Renal cortex interstitium (tissue), 11 donors: ENCODE measurements around the gene CYTH1. TPM values are rescaled to one million over a fixed set of nuclear protein-coding genes. Genes with fewer than 3 reads are reported as not detected.

Experiments used
- DNase-seq, 11 donors: peaks; one replicate each; pipeline ENCODE4 v3.0.0-alpha.2; 2013; ENCODE audit warnings: low read depth in 9 of 11, low spot score in 4 of 11; ENCODE audit errors: extremely low read depth in 1 of 11
- polyA plus RNA-seq, 3 donors: library from polyadenylated mRNA; unstranded; fragments of 120-200 nt; gene quantifications; one replicate each; pipeline ENCODE4 v1.2.1, GENCODE V29; 2013; ENCODE audit not compliant: insufficient read length in 3 of 3

Gene CYTH1
- polyA plus RNA-seq, 3 donors = 23.1 to 26.3 (median 23.2) TPM

- no peak for DNase-seq
Measured at GRCh38 chr17:78651554-78651953, 130.5 kb downstream of the CYTH1 start.

- DNase-seq = no peak
Measured at GRCh38 chr17:78650093-78650715, 131.9 kb downstream of the CYTH1 start.

DNA sequence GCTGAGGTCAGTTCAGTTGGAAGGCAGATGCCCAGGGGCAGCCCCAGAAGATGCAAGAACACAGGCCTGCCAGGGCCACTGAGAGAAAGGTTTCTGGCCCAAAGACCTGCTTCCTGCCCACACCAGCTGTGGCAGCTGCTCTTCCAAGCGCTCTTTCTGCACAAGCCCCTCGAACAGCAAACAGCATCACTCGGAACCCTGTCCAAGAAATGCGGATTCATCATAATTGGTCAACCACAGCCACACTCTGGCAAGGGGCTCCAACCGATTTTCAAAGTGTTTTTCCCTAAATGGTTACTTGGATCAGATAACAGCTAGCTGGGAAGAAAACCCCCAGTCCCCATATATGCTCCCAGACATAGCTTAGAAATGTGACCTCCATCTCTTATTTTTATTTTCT is 133.8 kb downstream of the CYTH1 start:
- no peak for DNase-seq

GRCh38 chr17:78647032-78647431 is 135.0 kb downstream of the CYTH1 start:
- no peak for DNase-seq

GRCh38 chr17:78645421-78646295 is 136.4 kb downstream of the CYTH1 start:
- DNase-seq = no peak

DNA sequence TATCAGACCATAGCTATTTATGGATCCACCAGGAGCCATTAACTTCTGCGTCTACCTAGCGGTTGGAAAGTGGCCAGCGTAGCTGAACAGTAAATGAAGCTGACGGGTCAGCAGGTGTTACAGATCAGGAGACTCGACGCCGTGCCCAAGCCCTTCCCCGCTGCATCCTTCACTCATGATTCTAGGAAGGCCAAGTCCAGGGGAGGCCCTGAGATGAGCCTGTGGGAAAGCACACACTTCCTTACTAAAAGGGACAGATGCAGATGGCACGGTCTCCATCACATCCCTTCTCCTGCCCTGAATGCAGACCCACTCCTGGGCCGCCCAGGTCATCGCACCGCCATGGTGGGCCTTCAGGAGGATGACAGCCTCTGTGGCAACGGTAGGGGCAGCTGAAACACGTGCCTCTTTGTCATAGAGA is 137.1 kb downstream of the CYTH1 start:
- no peak for DNase-seq

DNA sequence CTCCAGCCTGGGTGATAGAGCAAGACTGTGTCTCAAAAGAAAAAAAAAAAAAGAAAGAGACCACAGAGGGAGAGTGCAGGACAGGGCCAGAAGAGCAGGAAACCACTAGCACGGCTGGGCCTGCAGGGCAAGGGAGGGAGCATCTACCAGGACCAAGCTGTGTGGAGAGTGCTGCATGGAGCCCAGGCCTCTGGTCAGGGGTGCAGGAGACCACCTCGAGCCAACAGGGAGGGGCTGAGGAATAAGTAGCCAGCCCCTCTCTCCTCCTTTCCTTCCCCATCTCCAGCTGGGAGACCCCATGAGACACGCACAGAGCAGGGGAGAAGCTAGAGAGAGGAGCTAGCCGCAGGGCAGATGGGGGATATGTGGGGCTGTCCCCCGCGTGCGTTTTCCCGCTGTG is 137.8 kb downstream of the CYTH1 start:
- no peak for DNase-seq

- DNase-seq = no peak
Measured at GRCh38 chr17:78643326-78643725, 138.7 kb downstream of the CYTH1 start.

GRCh38 chr17:78642707-78643106 is 139.4 kb downstream of the CYTH1 start:
- DNase-seq = no peak

DNA sequence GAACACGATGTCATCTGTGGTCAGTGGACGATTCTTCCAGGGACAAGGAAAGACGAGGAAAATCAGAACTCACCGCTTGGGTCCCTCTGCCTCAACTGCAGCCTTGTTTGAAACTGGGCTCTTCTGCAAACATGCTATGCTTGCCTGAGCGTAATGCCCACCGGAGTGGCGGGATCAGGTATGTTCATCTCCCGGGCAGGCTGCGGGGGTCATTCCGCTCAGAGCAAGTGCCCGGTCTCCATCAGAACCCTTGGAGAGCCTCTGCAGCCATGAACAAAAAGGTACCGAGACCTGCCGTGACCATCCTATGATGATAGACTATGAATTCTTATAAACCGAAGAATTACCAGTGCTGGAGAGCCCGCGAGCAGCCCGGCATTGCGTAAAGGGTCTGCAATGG is 140.4 kb downstream of the CYTH1 start:
- no peak for DNase-seq

DNA sequence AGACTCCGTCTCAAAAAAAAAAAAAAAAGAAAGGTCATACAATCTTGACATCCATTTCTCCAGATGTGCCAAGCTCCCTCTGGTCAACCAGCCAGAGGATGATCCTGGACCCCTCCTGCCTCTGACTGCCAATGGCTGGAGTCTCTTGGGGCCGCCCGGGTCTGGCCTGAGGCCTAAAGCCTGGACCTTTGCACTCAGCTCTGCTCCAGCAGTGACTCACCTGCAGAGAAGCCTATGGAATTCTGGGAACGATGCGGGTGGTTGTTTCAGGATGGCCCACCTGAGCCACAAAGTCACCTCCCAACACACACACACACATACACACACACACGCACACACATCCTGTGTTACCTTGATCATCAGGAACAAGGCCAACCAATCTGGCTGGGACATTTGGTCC is 140.8 kb downstream of the CYTH1 start:
- no peak for DNase-seq

DNA sequence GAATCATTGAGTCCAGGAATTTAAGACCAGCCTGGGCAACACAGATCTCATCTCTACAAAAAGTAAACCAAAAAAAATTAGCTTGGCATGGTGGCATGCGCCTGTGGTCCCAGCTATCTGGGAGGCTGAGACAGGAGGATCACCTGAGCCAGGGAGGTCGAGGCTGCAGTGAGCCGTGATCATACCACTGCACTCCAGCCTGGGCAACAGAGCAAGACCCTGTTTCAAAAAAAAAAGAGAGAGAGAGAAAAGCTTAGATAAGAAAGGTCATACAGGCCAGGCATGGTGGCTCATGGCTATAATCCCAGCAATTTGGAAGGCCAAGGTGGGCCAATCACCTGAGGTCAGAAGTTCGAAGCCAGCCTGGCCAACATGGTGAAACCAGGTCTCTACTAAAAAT is 141.4 kb downstream of the CYTH1 start:
- DNase-seq = no peak

GRCh38 chr17:78637643-78638420 is 144.2 kb downstream of the CYTH1 start:
- no peak for DNase-seq

GRCh38 chr17:78637146-78637545 is 144.9 kb downstream of the CYTH1 start:
- no peak for DNase-seq

GRCh38 chr17:78634154-78634553 is 147.9 kb downstream of the CYTH1 start:
- DNase-seq = no peak

GRCh38 chr17:78629436-78629995 is 152.6 kb downstream of the CYTH1 start:
- DNase-seq = no peak

DNA sequence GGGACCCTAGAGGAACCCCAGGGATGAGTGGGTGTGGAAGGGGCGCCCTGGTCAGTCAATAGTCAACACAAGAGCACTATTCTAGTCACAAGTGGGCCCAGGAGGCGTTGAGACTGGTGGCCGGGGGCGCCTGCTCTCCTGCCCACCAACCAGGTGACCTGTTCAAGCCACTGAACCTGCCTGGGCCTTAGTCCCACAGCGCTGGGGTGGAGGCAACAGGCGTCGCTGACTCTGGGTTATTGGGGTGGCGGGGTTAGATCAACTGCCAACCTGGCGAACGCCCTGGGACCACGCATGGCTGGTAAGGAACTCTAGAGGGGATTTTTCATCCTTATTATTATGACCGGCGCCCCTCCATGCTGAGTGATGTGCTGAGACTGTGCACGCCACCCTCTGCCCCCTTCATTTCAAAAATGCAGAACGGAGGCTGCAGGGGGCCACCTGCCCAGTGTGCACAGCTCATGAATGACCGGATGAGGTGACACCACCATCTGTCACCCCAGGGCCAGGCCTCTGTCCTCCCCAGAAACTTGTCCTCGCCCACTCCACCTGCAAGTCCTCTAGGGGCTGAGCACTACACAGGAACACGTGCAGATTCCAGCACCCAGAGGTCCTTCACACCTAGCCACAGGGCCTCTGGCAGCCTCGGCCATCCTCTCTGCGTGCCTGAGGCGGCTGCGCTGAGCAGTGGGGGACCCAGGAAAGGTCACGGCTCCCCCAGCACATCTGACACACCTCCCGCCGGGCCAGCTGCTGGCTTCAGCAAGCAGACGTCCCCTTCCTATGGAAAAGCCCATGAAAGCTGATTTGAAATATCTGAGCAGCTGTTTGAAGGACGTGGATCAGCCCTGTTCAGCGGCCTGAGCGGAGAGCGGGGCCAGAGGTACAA is 153.3 kb downstream of the CYTH1 start:
- no peak for DNase-seq

DNA sequence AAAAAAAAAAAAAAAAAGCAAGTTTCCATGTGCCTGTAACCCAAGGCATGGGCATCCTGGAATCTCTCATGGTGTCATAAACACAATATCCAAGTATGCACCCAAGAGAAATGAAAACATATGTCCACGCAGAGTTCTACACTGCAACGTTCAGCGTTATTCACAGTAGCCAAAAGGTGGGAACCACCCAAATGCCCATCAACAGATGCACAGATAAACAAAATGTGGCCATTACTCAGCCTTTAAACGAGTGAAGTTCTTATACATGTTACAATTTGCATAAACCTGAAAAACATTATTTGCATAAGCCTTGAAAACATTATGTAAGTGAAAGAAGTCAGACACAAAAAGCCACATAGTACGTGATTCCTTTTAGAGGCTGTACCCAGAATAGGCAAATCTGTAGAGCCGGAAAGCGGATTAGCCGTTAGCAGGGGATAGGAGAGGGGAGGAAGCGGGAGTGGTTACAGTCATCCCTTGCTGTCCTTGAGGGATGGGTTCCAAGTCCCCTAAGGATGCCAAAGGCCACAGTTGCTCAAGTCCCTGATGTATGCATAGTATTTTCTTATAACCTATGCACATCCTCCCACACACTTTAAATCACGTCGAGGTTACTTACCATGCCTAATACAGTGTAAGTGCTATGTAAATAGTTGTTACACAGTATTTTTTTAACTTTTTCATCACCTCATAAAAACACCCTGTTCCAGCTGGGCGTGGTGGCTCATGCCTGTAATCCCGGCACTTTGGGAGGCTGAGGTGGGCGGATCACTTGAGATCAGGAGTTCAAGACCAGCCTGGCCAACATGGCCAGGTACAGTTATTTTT is 157.5 kb downstream of the CYTH1 start:
- DNase-seq = peak in 1 of 11 donors; percentile 4
